Mammary microvascular endothelial cell (primary cell): ENCODE results near the gene CLTC. TPM values are rescaled to one million over a fixed set of nuclear protein-coding genes. Genes with fewer than 3 reads are reported as not detected.

Experiments
- total RNA-seq: library from RNA; depleted of rRNA; stranded (reverse); fragments of >200 nt; gene quantifications from 2 replicates; pipeline ENCODE4 v1.2.3, GENCODE V29; 2015

CLTC gene
- 369 and 394 TPM in 2 replicates for total RNA-seq

DNA sequence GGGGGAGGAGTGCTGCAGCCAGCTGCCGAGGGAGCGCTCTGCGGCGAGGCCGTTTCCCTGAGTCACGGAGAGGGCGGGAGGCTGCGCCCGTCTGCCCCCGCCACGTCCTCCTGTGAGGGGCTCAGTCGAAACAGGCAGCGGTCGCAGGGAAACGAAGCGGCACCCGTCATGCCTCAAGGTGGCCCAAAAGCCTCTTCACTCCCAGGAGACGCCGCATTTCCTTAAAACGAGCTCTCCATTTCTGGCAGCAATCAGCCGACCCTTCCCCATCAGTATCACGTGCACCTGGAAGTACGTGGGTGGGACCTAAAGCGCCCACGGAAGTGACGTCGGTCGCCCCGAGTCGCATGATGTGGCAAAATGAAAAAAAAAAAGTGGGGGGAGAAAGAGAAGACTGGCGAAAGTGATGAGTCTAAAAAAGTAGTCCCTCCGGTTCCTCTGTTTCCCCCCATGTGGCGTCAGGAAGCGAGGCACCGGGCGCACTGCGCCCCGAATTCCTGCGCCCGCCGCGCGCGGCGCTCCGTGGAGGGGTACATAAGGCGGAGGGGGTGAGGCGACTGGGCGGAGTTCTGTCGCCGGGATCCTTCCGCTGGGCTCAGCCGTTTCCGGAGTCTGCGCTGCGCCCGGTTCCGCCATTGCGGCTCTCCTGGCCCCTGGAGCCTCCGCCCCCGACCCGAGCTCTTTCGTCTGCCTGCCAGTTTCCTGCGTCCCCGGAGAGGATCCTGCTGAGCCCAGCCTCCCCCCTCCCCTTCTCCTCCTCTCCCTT is at the start of gene CLTC:
CLTC (plus strand) TSS at position 598 of the 766 bp plus-strand sequence. CDS start 237 bp downstream, outside the sequence.

GRCh38 chr17:59707149-59707970 is 87.7 kb downstream of the CLTC start, which contains the start of the genes PTRH2 and VMP1:
TSS of gene PTRH2 (minus strand) at chr17:59707430. CDS start at chr17:59697978, 9,452 bp downstream.
TSS of gene VMP1 (plus strand) at chr17:59707654. CDS start at chr17:59731447, 23,793 bp downstream.

Other genes with a start within 250 kb of the CLTC start
- 29.8 and 30.7 TPM in 2 replicates for gene DHX40, start 54.3 kb upstream of the CLTC start, total RNA-seq
- 47.5 and 58.7 TPM in 2 replicates for gene PTRH2, start 87.5 kb downstream of the CLTC start, total RNA-seq
- gene VMP1, start 87.8 kb downstream of the CLTC start, total RNA-seq: 115 and 119 TPM in 2 replicates